Uterus (tissue), 4 donors: ENCODE data around the gene ZGPAT. TPM values are rescaled to one million over a fixed set of nuclear protein-coding genes. Genes with fewer than 3 reads are reported as not detected.

ENCODE experiments used
- DNase-seq, 2 donors: peaks; one replicate each; pipeline ENCODE4 v3.0.0-alpha.2; 2019 to 2020
- H3K27ac ChIP-seq, 2 donors: fragments of 200-600 bp; sonication (generic); 1 replicate in 1 of 2; 2 replicates in 1 of 2; pipeline ENCODE4 v1.5.1; 2016 to 2018
- H3K27me3 ChIP-seq, 2 donors: fragments of 200-600 bp; sonication (generic); one replicate each; pipeline ENCODE4 v1.5.1; 2018 to 2019; ENCODE audit warnings: control low read depth in 1 of 2
- H3K36me3 ChIP-seq, 2 donors: fragments of 200-600 bp; sonication (generic); one replicate each; pipeline ENCODE4 v1.5.1; 2019; ENCODE audit warnings: control low read depth in 1 of 2
- H3K4me1 ChIP-seq, 2 donors: fragments of 200-600 bp; sonication (generic); one replicate each; pipeline ENCODE4 v1.5.1; 2018 to 2019; ENCODE audit warnings: control low read depth in 1 of 2
- H3K4me3 ChIP-seq, 2 donors: fragments of 200-600 bp; sonication (generic); 1 replicate in 1 of 2; 2 replicates in 1 of 2; pipeline ENCODE4 v1.5.1; 2018 to 2019; ENCODE audit warnings: mild to moderate bottlenecking in 1 of 2
- H3K9me3 ChIP-seq, 2 donors: fragments of 200-600 bp; sonication (generic); one replicate each; pipeline ENCODE4 v1.5.1; 2019; ENCODE audit warnings: control low read depth in 1 of 2
- CTCF ChIP-seq, 4 experiments: fragments of 200-600 bp in 2 of 4; fragments of 450-650 bp in 2 of 4; sonication (generic) in 2 of 4; IDR thresholded peaks; one replicate each; pipeline ENCODE4 v1.5.1; 2016 to 2019; ENCODE audit warnings: antibody characterized with exemption in 4 of 4, mild to moderate bottlenecking in 2 of 4, moderate library complexity in 1 of 4
- POLR2A ChIP-seq, 2 donors: fragments of 450-650 bp; IDR thresholded peaks; one replicate each; pipeline ENCODE4 v1.6.1; 2016; ENCODE audit warnings: antibody characterized with exemption in 2 of 2, mild to moderate bottlenecking in 1 of 2, moderate library complexity in 1 of 2
- intact Hi-C: fragments of 100-400 bp; cut with DNase I; formaldehyde crosslinking; loops from one replicate; pipeline ENCODE4 v1.15.1; 2023; ENCODE audit warnings: low total_unique reads
- total RNA-seq, 4 donors: library from RNA; depleted of rRNA in 3 of 4; stranded (reverse); fragments of >200 nt in 3 of 4; gene quantifications; one replicate each; pipeline versions ENCODE4 v1.1.0 to v1.2.4, GENCODE V29; 2014 to 2023
- donor health status: DM: yes; HTN: yes; CAD: no.

ZGPAT gene
- total RNA-seq, 4 donors from 2014 or later: 1.5 to 37.9 (median 15.3) TPM

- peaks cover 0 to 2% of the 10 kb centered on the region in 2 donors for H3K4me1 ChIP-seq
- H3K9me3 ChIP-seq: no peaks in the 10 kb centered on the region
- H3K36me3 ChIP-seq: no peaks in the 10 kb centered on the region
- DNase-seq: no peak
- TF ChIP-seq CTCF (IDR thresholded peaks at IDR 0.05) (no peak), POLR2A (IDR thresholded peaks at IDR 0.05) (no peak)
- H3K27ac ChIP-seq: no peak overlapping the region
- intact Hi-C loops: no loop called here
- H3K4me3 ChIP-seq: no peak overlapping the region
- H3K27me3 ChIP-seq: no peaks in the 10 kb centered on the region
Observed at GRCh38 chr20:63664143-63664851, 43.5 kb upstream of the ZGPAT start.

GRCh38 chr20:63664861-63665594, 42.8 kb upstream of the ZGPAT start:
- Histone ChIP-seq H3K4me1 (no peaks in the 10 kb centered on the region), H3K9me3 (no peaks in the 10 kb centered on the region), H3K27ac (no peak overlapping the region), H3K36me3 (no peaks in the 10 kb centered on the region), H3K27me3 (no peaks in the 10 kb centered on the region), H3K4me3 (no peak overlapping the region)
- DNase-seq: no peak
- TF ChIP-seq CTCF (IDR thresholded peaks at IDR 0.05) (no peak), POLR2A (IDR thresholded peaks at IDR 0.05) (no peak)
- intact Hi-C loops: no loop called here

DNA sequence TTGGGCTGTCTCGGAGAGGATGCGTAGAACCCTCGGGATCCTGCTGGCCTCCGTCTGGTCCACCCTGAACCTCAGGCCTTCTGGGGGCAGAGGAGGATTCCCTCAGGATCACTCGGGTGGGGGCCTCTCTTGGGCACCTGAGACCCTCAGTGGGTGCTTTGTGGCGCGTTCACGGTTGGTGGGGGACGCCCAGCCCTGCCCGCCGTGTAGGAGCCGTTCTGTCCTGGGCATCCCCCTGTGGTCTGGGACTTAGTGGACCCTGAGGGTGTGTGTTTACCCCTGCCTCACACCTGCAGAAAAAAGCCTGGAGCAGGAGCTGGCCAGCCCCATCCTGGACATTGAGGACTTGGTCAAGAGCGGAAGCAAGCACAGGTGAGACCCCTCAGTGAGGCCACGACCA, 42.1 kb upstream of the ZGPAT start:
- intact Hi-C loops: no loop called here
- H3K4me1 ChIP-seq: no peaks in the 10 kb centered on the region

DNA sequence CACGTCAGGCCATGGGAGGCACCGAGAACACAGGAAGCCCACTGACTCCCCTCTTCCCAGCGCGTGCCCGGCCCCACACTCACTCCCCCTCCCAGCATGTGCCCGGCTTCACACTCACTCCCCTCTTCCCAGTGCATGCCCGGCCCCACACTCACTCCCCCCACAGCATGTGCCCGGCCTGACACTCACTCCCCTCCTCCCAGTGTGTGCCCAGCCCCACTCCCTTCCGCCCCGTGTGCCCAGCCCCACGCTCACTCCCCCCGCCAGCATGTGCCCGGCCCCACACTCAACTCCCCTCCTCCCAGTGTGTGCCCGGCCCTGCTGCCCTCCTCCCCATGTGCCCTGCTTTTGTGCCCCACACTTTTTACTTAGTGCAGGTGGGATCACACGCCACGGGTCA, 40.0 kb upstream of the ZGPAT start:
- Histone ChIP-seq H3K36me3 (no peaks in the 10 kb centered on the region), H3K4me3 (no peak overlapping the region)

More for the DNA sequence above, 42.1 kb upstream of the ZGPAT start:
- Histone ChIP-seq H3K27ac (no peak overlapping the region), H3K27me3 (no peaks in the 10 kb centered on the region), H3K9me3 (no peaks in the 10 kb centered on the region), H3K4me3 (no peak overlapping the region), H3K36me3 (no peaks in the 10 kb centered on the region)
- TF ChIP-seq POLR2A (IDR thresholded peaks at IDR 0.05) (no peak), CTCF (IDR thresholded peaks at IDR 0.05) (no peak)
- no peak for DNase-seq

More for the DNA sequence above, 40.0 kb upstream of the ZGPAT start:
- no peak overlapping the region for H3K27ac ChIP-seq
- H3K4me1 ChIP-seq: no peaks in the 10 kb centered on the region
- TF ChIP-seq CTCF (IDR thresholded peaks at IDR 0.05): no peak
- no peak for TF ChIP-seq POLR2A (IDR thresholded peaks at IDR 0.05)
- no peaks in the 10 kb centered on the region for H3K27me3 ChIP-seq
- no peaks in the 10 kb centered on the region for H3K9me3 ChIP-seq
- no peak for DNase-seq
- intact Hi-C loops: no loop called here
